ENCODE measurements around the gene SLC12A3. TPM values are rescaled to one million over a fixed set of nuclear protein-coding genes. Genes with fewer than 3 reads are reported as not detected.

Gene SLC12A3
- total and polyA plus RNA-seq, 2 of the 8 experiments (the other 6 are each of a cell fraction or from before 2014, with no cell fraction given), result not detected

DNA sequence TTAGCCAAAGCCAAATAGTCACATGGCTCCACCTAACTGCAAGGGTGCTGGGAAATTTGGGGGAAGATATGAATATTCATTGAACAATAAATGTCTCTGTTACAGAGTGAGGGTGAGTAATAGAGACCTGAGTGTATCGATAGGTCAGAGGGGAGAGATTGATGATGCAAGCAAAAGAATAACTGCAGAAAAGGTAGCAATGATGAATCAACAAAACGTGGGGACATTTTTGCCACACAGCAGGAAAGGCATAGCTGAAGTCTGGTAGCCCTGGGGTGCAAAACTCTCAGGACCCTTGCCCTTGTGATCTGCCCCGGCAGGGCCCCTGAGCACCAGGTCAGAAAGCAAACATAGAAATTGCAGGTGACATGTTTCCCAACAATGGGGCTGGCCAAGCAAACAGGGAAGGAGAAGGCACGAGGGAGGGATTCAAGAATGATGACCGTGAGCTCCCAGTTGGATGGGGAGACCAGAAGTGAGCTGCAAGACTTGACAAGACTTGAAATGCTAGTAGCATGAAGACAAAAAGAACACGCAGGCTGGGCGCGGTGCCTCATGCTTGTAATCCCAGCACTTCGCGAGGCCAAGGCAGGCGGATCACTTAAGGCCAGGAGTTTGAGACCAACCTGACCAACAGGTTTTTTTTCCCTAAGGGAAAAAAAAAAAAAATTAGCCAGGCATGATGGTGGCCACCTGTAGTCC lies 54.2 kb downstream of the SLC12A3 start:
- H4K20me1 ChIP-seq (replicated peaks in 1 of 2; ENCODE audit: control insufficient read depth in 1 of 2, insufficient read depth in 2 of 2, low read length in 2 of 2), result no peaks in the 10 kb centered on the region
- FAIRE-seq, result no peak
- ChIA-PET CTCF (ENCODE audit: partially characterized antibody) (interaction anchor here (0.6 to 2.7 kb wide), 9 partner anchors 11 to 278 kb away, joined by 3 to 15 read pairs (median 4); no protein-coding TSS in a partner anchor), POLR2A (ENCODE audit: partially characterized antibody) (interaction anchor here (1.3 to 6.5 kb wide), 2 partner anchors 14 to 24 kb away, joined by 4 to 82 read pairs; partner anchors contain the start of gene HERPUD1)
- no peak overlapping the region for H4K8ac ChIP-seq (ENCODE audit: extremely low read depth, insufficient read depth, low read length)
- no peaks in the 10 kb centered on the region for H3K23me2 ChIP-seq (ENCODE audit: low read depth, low read length)
- H3K56ac ChIP-seq (replicated peaks; ENCODE audit: insufficient read length, low read depth, low read length), result no peak overlapping the region
- WGBS, 2 experiments (ENCODE audit: extremely low coverage in 1 of 2, insufficient coverage in 1 of 2, insufficient read length in 1 of 2, insufficient replicate concordance in 2 of 2, low coverage in 1 of 2, low lambda C conversion rate in 2 of 2, missing lambda C conversion rate in 1 of 2), result 86% methylated on average over 11 of the region's 11 CpGs; no CpG with 5 or more reads in 1 of the 2 experiments
- H2AK5ac ChIP-seq (ENCODE audit: low read depth, low read length), result no peak overlapping the region
- H2BK120ac ChIP-seq (replicated peaks; ENCODE audit: low read depth, low read length), result no peak overlapping the region
- no peaks in the 10 kb centered on the region for H3K9me3 ChIP-seq (ENCODE audit: insufficient read depth in 2 of 2, low read depth in 1 of 2, low read length in 1 of 2)
- no peak overlapping the region for H3K4me2 ChIP-seq (ENCODE audit: insufficient read depth in 1 of 2, low read depth in 2 of 2, low read length in 2 of 2)
- H3K23ac ChIP-seq (ENCODE audit: insufficient read length), result no peak overlapping the region
- no peak overlapping the region for H2BK5ac ChIP-seq (ENCODE audit: low read depth, low read length)
- H2BK15ac ChIP-seq (ENCODE audit: low read length), result no peak overlapping the region
- DNase-seq (ENCODE audit: low read depth in 1 of 2, low spot score in 2 of 2), result no peak
- no peak overlapping the region for H3K18ac ChIP-seq (ENCODE audit: extremely low read depth, low read length)
- no peaks in the 10 kb centered on the region for H3K79me2 ChIP-seq (ENCODE audit: control insufficient read depth in 1 of 2, insufficient read depth in 2 of 2, low read length in 2 of 2)
- H4K91ac ChIP-seq (replicated peaks; ENCODE audit: insufficient read length, low read length), result no peak overlapping the region
- H4K5ac ChIP-seq (ENCODE audit: insufficient read length, low read depth, low read length), result no peak overlapping the region
- H3K4me3 ChIP-seq (ENCODE audit: extremely low read depth in 1 of 4, insufficient read depth in 2 of 4, low read depth in 3 of 4, low read length in 4 of 4), result no peak overlapping the region
- H3K27me3 ChIP-seq (replicated peaks in 1 of 4; ENCODE audit: control insufficient read depth in 3 of 4, extremely low read depth in 1 of 4, insufficient read depth in 3 of 4, low read length in 3 of 4), result no peaks in the 10 kb centered on the region
- H3K14ac ChIP-seq (ENCODE audit: insufficient read length), result no peak overlapping the region
- no peak overlapping the region for H2BK12ac ChIP-seq (ENCODE audit: low read depth, low read length)
- no peak overlapping the region for H3K4ac ChIP-seq (replicated peaks; ENCODE audit: insufficient read length, low read depth, low read length)
- H3K27ac ChIP-seq (ENCODE audit: low read depth, low read length), result no peak overlapping the region
- no peak overlapping the region for H2AFZ ChIP-seq (ENCODE audit: low read length)
- H3K36me3 ChIP-seq (ENCODE audit: control insufficient read depth in 2 of 4, insufficient read depth in 4 of 4, low read length in 3 of 4), result no peaks in the 10 kb centered on the region
- H3K79me1 ChIP-seq (ENCODE audit: low read depth, low read length), result no peaks in the 10 kb centered on the region
- H2BK20ac ChIP-seq (ENCODE audit: low read length), result no peak overlapping the region
- no peak overlapping the region for H3K9ac ChIP-seq (replicated peaks in 1 of 4; ENCODE audit: extremely low read depth in 1 of 4, low read depth in 3 of 4, low read length in 3 of 4)
- TF ChIP-seq TBP (IDR thresholded peaks at IDR 0.05; ENCODE audit: low read depth, low read length), result no peak
- TF ChIP-seq POLR2AphosphoS5 (IDR thresholded peaks at IDR 0.05; ENCODE audit: low read depth, low read length), result no peak
- no peak for TF ChIP-seq CBX8 (IDR thresholded peaks at IDR 0.05; ENCODE audit: borderline replicate concordance, low read depth, low read length)
- H3K4me1 ChIP-seq (replicated peaks in 1 of 4; ENCODE audit: control insufficient read depth in 3 of 4, insufficient read depth in 4 of 4, low read length in 3 of 4), result no peaks in the 10 kb centered on the region

All from H1 (cell line).